COR-L47 (cell line): ENCODE measurements around the gene SLC30A4.

ENCODE experiments used
- DNase-seq: peaks from one replicate; lab custom pipeline; 2025; lab: John Stamatoyannopoulos, UW

Gene SLC30A4

DNA sequence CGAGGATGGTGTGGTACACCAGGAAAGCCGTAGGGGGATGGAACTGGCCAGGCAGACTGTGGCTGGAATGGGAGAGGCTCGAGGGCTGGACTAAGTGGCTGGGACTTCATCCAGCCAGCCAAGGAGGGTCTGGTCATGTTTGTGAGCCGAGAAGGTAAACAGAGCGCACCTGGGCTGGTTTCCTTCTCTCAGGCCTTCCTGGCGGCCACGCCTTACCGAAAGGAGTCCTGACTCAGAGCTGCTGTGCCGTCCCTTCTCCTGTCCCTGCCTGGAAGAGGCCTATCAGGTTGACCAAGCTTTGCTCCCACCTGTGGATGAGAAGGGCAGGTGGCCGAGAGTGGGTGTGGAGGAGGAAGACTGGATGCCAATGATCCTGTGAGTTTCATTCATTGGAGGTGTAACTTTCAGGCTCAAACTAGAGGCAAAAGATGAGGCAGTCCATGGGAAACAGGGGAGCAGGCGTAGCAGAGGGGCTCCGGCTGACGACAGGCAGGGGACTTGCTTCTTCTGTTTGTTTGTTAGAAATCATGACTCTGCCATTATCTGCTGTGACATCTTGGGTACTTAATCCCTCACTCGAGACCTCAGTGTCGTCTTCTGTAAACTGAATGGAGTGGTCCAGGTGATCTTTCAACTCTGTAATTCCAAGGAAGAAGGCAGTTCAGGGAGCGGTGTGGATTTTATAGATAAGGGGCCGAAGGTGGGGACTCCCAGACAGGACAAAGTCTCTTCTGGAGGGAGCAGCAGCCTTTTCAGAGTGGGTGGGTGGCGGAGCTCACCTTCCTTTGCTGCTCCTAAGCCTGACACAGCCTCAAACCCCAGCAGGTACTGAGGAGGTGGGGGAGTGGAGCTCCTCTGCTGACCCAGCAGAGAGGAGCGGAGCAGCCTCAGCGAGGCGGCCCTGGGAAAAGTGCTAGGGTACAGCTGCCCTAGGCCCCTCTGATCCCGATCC, 72.4 kb downstream of the SLC30A4 start:
- DNase-seq, result no peak

DNA sequence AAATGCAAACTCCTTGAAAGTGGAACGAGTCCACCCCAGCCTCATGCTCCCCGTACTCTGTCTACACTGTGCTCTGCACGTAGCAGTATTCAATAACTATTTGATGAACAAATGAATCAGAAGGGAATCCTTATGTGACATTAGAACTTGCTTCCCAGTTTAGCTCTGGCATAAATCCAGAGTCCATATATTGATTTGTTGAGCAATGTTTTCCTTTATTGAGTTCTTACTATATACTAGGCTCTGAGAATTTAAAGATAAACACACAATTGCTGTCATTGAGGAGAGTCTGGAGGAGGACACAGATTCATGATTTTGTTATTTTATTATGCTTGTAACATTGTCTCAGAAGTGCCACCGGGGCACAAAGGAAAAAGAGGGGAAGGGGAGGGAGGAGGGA, 73.2 kb downstream of the SLC30A4 start:
- no peak for DNase-seq

DNA sequence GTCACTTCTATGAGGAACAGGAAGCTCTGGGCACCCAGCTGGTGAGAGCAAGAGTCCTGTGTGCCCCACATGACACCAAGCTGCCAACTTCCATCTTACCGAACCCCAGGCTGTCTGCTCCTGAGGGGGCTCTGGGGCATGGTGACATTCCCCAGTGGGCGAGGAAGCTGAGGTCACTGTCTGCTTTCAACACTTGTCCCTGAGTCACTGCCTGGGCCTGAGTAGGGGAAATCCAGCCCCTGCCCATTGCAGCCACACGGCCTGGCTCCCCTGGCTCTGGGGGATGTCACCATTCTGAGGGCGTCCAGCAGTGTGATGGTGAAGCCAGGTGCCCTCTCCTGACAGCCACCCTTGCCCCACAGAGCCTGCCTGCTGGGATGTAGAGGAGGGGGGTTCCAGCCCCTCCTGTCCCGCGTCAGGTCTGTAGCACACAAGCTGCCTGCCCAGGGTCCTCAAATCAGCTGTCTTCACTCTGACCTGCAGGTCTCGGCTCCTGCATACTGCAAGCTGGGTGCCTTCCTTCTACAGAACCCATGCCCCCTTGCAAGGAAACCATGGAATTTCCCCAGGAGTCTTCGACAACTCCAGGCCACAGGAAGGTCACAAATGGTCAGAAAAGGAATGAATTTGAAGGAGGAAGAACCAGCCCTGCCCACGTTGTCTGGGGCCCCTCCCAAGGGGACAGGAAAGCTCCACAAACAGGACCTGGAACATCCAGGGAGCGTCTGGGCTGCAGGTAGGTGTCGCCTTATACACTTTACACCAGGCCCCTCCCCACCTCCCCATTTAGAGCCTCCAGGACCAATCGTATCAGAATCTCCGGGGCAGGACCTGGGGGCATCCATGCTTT, 74.3 kb downstream of the SLC30A4 start:
- no peak for DNase-seq

DNA sequence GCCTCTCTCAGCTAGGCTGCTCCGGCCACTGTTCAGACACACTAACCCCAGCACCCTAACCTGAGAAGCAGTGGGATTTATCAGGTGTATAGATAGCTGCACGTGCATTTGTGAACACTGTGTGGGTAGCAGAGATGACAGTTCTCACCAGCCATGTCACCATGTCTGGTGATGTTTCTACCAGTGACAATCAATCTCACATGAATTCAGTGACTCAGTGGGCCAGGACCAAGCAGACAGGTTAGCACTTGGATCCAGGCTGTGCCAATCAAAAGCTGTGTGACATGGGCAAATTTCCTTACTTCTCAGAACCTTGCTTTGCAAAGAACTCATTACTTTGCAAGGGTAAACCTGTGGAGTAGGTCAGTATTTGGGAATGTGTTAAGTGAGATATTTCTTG, 78.9 kb downstream of the SLC30A4 start:
- DNase-seq, result no peak

DNA sequence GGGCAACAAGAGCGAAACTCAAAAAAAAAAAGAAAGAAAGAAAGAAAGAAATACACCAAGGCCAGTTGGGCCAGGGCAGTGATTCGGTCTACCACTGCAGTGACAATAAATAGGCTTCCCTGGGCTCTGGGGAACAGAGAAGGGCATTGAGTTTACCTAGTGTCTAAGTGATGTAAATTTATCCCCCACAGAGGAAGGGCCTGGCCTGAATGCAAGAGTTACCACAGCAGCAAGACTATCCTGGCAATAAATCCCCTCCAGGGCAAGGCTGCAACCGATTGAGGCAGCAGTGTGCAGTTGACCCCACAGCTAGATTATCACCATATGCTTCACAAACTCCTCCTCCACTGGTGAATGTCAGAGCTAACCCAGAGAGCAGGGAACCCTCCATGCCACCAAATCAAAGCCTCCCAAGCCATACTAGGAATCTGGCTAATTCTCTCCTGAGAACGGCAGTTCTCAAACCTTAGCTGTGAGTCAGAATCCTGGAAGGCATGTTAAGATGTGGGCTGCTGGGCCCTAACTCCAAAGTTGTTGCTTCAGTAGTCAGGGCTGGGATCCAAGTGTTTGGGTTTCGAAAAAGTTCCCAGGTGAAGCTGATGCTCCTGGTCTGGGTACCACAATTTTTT, 79.9 kb downstream of the SLC30A4 start:
- no peak for DNase-seq

DNA sequence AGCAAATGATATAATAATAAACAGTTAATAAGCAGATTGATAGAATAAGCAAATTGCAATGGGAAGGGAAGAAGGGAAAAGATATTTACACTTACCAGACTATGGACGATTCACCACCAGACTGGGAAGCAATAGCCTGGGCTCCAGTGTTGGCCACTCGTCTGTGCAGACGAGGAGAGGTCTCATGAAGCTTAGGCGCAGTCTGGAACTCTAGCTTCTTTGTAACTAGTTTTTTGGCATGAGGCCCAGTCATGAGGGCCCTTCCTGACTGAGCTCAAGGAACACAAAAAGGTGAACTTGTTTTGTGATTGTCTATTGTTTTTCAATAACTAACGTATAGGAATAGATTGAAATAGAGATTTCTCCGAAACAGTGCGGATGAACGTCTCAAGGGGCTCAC, 80.9 kb downstream of the SLC30A4 start:
- DNase-seq, result no peak

DNA sequence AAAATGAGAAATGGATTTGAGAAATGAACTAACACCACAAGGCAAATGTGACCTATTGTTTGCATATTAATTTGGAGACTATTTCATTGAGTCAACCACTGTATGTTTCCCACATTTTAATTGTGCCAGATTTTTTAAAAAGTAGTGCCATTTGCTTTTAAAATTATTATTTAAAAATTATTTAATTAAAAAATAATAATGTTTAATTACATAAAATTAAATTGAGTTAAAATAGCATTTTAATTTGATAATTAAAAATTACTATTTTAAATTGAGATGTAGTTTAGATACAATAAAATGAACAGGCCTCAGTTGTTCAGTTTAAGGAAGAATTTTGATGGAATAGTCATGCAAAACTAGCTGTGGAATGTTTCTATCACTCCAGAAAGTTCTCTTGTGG, 81.5 kb downstream of the SLC30A4 start:
- DNase-seq, result no peak

DNA sequence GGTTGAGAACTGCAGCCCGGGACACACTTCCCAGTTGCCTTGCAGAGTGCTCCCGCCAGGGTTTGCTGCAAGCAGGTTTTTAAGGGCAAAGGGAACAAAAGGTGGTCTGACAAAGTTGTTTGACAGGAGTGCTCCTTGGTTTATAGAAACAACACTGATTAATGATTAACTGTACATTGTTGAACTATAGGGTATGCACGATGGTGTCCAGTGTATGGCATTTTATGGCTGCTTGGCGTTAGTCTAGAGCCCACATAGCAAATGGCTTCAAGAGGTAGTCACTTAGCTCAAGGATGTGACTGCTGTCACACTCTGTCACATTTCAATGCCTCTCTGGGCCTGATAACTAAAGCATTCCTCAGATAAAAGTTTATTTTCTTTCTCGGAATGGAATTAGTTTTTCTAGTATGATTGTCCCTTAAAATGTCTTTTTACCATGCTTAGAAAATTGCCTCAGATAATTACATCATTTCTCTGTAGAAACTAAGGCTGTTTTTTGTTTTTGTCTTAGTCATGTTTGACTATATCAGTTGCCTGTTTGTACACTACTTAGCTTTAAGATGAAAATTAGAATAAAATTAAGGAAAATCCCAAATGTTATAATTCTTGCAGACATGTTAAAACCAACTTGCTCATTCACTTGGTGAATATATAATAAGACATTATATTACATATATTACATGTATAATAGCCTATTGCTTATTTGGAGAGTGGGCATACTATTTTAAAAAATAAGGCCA, 82.9 kb downstream of the SLC30A4 start:
- no peak for DNase-seq

DNA sequence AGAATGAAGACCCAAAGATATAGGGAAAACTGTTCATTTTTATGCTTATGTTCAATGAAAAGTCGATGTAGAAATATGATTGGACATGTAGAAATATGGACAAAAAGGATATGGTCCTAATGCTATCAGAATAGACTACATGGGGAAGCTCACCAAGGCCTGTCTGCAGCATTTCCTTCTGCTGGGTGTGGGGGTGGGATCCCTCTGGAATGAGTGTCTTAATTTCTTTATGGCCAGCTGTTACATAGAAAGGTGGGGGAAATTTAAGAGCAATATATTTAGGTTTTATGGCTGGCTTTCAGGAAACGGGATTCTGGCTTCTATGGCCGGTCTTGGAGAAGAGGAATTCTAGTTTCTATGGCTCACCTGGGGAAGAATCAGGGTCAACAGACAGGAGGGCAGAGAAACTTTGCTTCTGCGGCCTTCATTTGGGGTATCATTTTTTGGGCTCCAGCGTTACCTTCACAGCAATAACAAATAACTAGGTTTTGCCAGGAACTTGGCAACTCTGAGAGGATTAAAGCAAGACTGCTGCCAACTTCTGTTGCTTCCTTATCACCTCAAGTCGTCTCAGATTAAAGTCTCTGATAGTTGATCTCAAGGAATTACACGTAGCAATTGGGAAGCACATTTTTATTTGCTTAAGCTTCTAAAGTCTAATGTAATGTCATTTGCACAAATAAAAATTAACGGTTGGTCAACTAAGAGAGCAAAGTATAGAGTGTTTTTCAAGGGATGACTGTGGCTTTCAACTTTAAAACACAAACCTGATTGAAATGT, 87.2 kb downstream of the SLC30A4 start:
- DNase-seq, result no peak

DNA sequence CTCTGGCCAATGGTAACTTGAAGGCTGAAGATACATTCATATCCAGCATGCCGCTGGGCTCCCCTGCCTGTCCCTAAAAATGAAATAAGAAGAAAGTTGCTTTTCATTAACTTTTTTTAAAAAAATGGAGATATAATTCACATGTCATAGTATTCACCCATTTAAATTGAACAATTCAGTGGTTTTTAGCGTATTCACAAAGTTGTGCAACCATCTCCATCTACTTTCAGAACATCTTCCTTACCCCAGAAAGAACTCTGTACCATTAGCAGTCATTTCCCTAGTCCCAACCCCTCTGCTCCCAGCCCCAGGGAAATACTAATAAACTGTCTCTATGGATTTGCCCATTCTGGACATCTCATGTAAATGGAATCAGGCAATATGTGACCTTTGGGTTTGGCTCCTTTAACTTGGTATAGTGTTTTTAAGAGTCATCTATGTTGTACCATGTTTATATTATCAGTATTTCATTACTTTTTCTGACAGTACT, 88.4 kb downstream of the SLC30A4 start:
- no peak for DNase-seq

DNA sequence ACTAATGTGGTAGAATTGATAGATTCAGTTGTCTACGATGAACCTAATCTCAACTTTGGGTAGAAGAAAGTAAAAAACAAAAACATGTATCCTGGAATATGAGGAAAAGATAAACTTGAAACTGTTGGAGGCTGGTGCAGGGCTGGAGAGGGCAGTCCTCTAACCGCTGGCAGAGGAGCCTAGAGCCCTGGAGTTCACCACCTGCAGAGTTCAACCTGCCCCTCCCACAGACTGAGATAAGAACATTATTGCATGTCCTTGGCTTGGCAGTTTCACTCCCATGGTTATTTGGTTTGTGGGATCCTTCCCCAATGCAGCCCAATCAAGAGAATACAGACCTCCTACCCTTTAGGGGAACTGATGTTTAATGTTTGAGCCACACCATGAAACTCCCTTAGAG, 91.0 kb downstream of the SLC30A4 start:
- no peak for DNase-seq

DNA sequence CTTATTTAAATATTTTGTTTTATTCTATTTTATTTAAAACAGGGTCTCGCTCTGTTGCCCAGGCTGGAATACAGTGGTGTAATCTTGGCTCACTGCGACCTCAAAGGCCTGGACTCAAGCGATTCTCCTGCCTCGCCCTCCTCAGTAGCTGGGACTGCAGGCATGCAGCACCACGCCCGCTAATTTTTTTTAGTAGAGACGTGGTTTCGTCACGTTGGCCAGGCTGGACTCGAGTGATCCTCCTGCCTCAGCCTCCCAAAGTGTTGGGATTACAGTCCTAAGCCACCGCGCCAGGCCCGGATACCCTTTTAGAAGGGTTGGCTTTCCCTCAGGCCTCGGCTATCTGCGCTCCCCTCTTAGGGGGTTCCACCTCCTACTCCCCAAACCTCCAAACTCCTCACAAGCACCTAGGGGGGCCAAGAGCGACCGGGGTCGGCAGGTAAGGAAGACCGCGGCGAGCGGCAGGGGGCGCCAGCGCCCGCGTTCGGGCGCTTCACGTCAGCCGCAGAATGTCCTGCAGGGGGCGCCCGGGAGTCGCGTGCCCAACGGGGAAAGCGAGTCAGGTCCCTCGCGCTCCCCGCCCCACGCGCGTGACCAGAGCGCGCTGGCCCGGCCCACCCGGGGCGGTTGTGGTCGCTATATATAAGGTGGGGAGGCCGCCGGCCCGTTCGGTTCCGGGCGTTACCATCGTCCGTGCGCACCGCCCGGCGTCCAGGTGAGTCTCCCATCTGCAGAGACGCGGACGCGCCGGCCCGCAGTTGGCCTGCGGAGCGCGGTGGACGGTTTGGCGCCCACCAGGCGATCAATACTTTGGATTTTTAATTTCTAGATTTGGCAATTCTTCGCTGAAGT, 92.4 kb downstream of the SLC30A4 start:
- no peak for DNase-seq
